Measurements from ENCODE around the gene SORCS2.

DNA sequence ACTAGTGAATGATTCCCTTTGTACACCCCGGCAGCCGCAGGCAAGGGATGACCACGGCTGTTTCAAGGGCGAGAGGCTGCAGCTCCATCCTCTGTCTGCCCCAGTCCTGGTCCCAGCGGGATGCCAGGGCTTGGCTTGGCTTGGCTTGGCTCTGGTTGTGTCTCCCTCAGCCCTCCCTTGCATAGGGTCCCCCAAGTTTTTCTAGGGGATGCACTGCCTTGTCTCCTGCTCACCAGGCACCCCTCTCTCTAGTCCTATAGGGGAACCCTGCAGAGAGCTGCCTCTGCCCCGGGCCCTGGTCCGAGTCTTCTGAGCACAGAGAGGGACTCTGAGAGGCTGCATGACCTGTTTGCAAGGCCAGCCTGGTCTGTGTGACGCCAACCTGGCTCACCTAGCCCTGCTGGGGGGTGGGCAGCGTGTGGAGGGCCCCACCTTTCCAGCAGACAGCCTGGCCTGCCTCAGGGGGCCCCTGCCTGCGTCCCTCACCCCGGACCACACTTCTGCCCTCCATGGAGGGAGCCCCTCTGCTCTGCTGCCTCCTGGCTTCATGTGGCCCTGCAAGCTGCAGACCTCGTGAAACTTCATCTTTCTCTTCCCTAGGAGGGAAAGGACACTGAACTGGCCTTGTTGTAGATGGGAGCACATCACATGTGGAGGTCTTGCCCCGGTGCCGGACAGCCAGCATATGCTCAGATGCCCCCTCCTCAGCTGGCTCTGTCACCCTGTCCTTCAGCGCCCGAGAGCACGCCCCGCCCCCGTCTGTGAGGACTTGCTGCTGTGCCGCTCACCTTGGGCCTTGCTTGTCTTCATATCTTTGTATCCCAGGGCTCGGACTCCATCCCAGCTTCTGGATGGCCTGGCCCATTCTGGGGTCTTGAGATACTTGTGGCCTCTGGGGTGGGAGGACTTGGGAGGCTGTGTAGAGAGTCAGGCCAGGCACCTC lies 16.4 kb downstream of the SORCS2 start:
- TF ChIP-seq, protein P1, sequence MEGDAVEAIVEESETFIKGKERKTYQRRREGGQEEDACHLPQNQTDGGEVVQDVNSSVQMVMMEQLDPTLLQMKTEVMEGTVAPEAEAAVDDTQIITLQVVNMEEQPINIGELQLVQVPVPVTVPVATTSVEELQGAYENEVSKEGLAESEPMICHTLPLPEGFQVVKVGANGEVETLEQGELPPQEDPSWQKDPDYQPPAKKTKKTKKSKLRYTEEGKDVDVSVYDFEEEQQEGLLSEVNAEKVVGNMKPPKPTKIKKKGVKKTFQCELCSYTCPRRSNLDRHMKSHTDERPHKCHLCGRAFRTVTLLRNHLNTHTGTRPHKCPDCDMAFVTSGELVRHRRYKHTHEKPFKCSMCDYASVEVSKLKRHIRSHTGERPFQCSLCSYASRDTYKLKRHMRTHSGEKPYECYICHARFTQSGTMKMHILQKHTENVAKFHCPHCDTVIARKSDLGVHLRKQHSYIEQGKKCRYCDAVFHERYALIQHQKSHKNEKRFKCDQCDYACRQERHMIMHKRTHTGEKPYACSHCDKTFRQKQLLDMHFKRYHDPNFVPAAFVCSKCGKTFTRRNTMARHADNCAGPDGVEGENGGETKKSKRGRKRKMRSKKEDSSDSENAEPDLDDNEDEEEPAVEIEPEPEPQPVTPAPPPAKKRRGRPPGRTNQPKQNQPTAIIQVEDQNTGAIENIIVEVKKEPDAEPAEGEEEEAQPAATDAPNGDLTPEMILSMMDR (IDR thresholded peaks at IDR 0.05; ENCODE audit: low read length), result no peak
- no peak for TF ChIP-seq EZH2 (IDR thresholded peaks at IDR 0.05; ENCODE audit: borderline replicate concordance, low read length)

Measured in OCI-LY1 (cell line).